DOHH2 (cell line): ENCODE measurements around the gene CELF3.

ENCODE experiments used
- EZH2phosphoT487 ChIP-seq: fragments of 200-600 bp; sonication (generic); IDR thresholded peaks from 2 replicates; pipeline ENCODE4 v1.6.1; 2017; ENCODE audit warnings: borderline replicate concordance, mild to moderate bottlenecking, antibody characterized with exemption, low read length, moderate library complexity, mixed read lengths
- TF ChIP-seq, protein P1 (sequence below): fragments of 200-600 bp; sonication (generic); IDR thresholded peaks from one replicate; pipeline ENCODE4 v1.5.1; 2014; ENCODE audit warnings: antibody characterized with exemption, mild to moderate bottlenecking, low read depth, low read length; ENCODE audit not compliant: poor library complexity, severe bottlenecking

DNA sequence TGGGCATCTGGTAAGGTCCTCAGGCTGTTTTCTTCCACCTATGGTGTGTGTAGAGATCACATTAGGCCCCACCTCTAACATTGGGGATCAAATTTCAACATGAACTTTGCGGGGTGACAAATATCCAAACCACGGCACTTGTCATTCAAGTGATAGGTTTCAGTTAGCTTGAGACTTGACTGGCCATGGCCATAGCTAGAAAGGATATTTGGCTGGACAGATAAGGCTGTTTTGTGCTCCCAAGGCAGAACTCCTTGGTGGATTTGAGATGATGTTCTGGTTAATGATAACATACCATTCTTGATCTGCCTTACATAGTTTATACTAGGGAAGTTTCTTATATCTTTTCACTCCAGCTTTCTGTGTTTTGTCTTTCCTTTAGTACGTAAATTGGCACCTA lies 48.5 kb downstream of the CELF3 start:
- TF ChIP-seq, protein P1, sequence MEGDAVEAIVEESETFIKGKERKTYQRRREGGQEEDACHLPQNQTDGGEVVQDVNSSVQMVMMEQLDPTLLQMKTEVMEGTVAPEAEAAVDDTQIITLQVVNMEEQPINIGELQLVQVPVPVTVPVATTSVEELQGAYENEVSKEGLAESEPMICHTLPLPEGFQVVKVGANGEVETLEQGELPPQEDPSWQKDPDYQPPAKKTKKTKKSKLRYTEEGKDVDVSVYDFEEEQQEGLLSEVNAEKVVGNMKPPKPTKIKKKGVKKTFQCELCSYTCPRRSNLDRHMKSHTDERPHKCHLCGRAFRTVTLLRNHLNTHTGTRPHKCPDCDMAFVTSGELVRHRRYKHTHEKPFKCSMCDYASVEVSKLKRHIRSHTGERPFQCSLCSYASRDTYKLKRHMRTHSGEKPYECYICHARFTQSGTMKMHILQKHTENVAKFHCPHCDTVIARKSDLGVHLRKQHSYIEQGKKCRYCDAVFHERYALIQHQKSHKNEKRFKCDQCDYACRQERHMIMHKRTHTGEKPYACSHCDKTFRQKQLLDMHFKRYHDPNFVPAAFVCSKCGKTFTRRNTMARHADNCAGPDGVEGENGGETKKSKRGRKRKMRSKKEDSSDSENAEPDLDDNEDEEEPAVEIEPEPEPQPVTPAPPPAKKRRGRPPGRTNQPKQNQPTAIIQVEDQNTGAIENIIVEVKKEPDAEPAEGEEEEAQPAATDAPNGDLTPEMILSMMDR = no peak
- TF ChIP-seq EZH2phosphoT487 = no peak
